Endothelial cell of umbilical vein (primary cell): Measurements from ENCODE around the gene ADIG. TPM values are rescaled to one million over a fixed set of nuclear protein-coding genes. Genes with fewer than 3 reads are reported as not detected.

ENCODE experiments used
- polyA plus RNA-seq, 4 experiments: library from polyadenylated mRNA; depleted of rRNA in 3 of 4; stranded (reverse) in 3 of 4; unstranded in 1 of 4; fragments of >200 nt; gene quantifications; 2 replicates each; pipeline versions ENCODE4 v1.2.1 to v1.2.3, GENCODE V29; 2011 to 2012; ENCODE audit warnings: missing spikeins in 1 of 4
- total RNA-seq: library from RNA; stranded (reverse); gene quantifications from 2 replicates; pipeline ENCODE4 v1.2.3, GENCODE V29; 2021

ADIG gene
- total and polyA plus RNA-seq, 2 donors (not counting 3 experiments of a cell fraction or from before 2014, with no cell fraction given) = not detected

Other genes with a start within 250 kb of the ADIG start
- gene LBP, start 234.7 kb upstream of the ADIG start, total RNA-seq = not detected in 2 replicates
- gene LBP, start 234.7 kb upstream of the ADIG start, polyA plus RNA-seq = 0.03 TPM in 1 of 2 replicates, not detected in the other
- 39.6 and 94.0 TPM in 2 replicates for gene SNHG17, start 145.9 kb upstream of the ADIG start, total RNA-seq
- gene SNHG17, start 145.9 kb upstream of the ADIG start, polyA plus RNA-seq = 33.2 and 39.4 TPM in 2 replicates
- 36.4 and 38.7 TPM in 2 replicates for gene RALGAPB, start 108.4 kb upstream of the ADIG start, total RNA-seq
- 10.8 and 12.8 TPM in 2 replicates for gene RALGAPB, start 108.4 kb upstream of the ADIG start, polyA plus RNA-seq
- 0.12 and 0.20 TPM in 2 replicates for gene ARHGAP40, start 20.6 kb downstream of the ADIG start, total RNA-seq
- 0.10 and 0.18 TPM in 2 replicates for gene ARHGAP40, start 20.6 kb downstream of the ADIG start, polyA plus RNA-seq
- gene SLC32A1, start 143.3 kb downstream of the ADIG start, total RNA-seq = not detected in 2 replicates
- 0.04 TPM in 1 of 2 replicates, not detected in the other for gene SLC32A1, start 143.3 kb downstream of the ADIG start, polyA plus RNA-seq
- gene ACTR5, start 167.3 kb downstream of the ADIG start, total RNA-seq = 9.7 and 11.3 TPM in 2 replicates
- gene ACTR5, start 167.3 kb downstream of the ADIG start, polyA plus RNA-seq = 8.8 and 8.9 TPM in 2 replicates
- 52.7 and 68.1 TPM in 2 replicates for gene PPP1R16B, start 224.5 kb downstream of the ADIG start, total RNA-seq
- gene PPP1R16B, start 224.5 kb downstream of the ADIG start, polyA plus RNA-seq = 32.4 and 34.7 TPM in 2 replicates